Loucy (cell line): ENCODE results near the gene ST6GALNAC1.

Experiments
- EZH2phosphoT487 ChIP-seq: fragments of 200-600 bp; IDR thresholded peaks from 2 replicates; pipeline ENCODE4 v1.6.1; 2018; ENCODE audit warnings: antibody characterized with exemption, mild to moderate bottlenecking, moderate library complexity, borderline replicate concordance
- TF ChIP-seq, protein P1 (sequence below): fragments of 200-600 bp; sonication (generic); conservative IDR thresholded peaks from 2 replicates; pipeline ENCODE4 v1.5.1; 2014; ENCODE audit warnings: mild to moderate bottlenecking, antibody characterized with exemption, low read length

DNA sequence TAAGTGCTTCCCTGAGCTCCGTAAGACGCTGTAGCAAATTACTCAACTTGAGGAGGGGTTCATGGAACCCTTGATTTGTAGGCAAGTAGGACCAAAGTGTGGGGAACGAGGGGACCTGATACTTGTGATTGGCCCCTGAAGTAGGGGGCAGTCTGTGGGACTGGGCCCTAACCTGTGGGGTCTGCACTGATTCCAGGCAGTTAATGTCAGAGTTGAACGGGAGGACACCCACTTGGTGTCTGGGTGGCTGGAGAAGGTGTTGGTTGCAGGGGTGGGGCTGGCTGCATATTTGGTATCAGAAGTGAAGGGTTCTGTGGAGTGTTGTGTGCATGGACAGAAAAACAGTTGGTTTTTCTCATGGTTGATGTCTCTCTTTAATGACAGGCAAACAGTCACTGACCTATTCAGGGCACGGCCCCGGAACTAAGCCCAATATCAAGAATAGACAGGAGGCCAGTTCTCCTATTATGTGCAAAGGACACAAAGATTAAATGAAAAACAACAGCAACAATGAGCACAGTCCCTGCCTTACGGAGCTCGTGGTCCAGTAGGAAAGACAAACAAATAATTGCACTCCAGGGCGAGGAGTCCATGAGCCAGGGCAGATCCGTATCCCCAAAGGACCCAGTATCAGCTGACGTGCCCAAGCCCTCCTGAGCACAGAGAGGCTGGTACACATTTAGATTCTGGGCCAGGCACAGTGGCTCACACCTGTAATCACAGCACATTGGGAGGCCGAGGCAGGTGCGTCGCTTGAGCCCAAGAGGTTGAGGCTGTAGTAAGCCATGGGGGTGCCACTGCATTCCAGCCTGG, 48.0 kb upstream of the ST6GALNAC1 start:
- TF ChIP-seq, protein P1, sequence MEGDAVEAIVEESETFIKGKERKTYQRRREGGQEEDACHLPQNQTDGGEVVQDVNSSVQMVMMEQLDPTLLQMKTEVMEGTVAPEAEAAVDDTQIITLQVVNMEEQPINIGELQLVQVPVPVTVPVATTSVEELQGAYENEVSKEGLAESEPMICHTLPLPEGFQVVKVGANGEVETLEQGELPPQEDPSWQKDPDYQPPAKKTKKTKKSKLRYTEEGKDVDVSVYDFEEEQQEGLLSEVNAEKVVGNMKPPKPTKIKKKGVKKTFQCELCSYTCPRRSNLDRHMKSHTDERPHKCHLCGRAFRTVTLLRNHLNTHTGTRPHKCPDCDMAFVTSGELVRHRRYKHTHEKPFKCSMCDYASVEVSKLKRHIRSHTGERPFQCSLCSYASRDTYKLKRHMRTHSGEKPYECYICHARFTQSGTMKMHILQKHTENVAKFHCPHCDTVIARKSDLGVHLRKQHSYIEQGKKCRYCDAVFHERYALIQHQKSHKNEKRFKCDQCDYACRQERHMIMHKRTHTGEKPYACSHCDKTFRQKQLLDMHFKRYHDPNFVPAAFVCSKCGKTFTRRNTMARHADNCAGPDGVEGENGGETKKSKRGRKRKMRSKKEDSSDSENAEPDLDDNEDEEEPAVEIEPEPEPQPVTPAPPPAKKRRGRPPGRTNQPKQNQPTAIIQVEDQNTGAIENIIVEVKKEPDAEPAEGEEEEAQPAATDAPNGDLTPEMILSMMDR = no peak
- TF ChIP-seq EZH2phosphoT487 = no peak
